AG04450 (cell line): ENCODE data around the gene ELAVL3. TPM values are rescaled to one million over a fixed set of nuclear protein-coding genes. Genes with fewer than 3 reads are reported as not detected.

Source experiments
- CTCF ChIA-PET: fragments of 300-600, 350-600 bp; formaldehyde crosslinking; extraction: SDS; loops from one replicate; lab custom pipeline; 2022; ENCODE audit warnings: antibody characterized with exemption, inconsistent platforms; lab: Charles Lee
- POLR2A ChIA-PET: fragments of 350-600 bp; formaldehyde crosslinking; extraction: SDS; loops from one replicate; lab custom pipeline; 2021; ENCODE audit warnings: antibody characterized with exemption, inconsistent platforms; lab: Yijun Ruan, JAX
- DNase-seq: peaks from one replicate; pipeline ENCODE4 v3.0.0-alpha.2; 2011; ENCODE audit warnings: low read depth, low spot score
- H3K27ac ChIP-seq: one replicate; pipeline ENCODE4 v1.5.1; 2012; ENCODE audit warnings: low read depth, low read length, control low read depth
- H3K27me3 ChIP-seq: one replicate; pipeline ENCODE4 v1.6.0; 2012; ENCODE audit warnings: low read length; ENCODE audit not compliant: control insufficient read depth, insufficient read depth
- H3K4me3 ChIP-seq: 2 replicates; pipeline ENCODE4 v1.5.1; 2011; ENCODE audit warnings: mild to moderate bottlenecking, low read depth, low read length, control low read depth
- H3K9me3 ChIP-seq: 2 replicates; pipeline ENCODE4 v1.5.1; 2012; ENCODE audit warnings: low read length; ENCODE audit not compliant: control insufficient read depth, insufficient read depth
- CTCF ChIP-seq: IDR thresholded peaks from 2 replicates; pipeline ENCODE4 v1.5.1; 2011; ENCODE audit warnings: low read depth, low read length, control low read depth, inconsistent platforms
- polyA plus RNA-seq: library from polyadenylated mRNA; depleted of rRNA; stranded (reverse); fragments of >200 nt; gene quantifications from 2 replicates; pipeline ENCODE4 v1.2.3, GENCODE V29; 2011

The ELAVL3 gene
- polyA plus RNA-seq, 1 experiment: not detected

DNA sequence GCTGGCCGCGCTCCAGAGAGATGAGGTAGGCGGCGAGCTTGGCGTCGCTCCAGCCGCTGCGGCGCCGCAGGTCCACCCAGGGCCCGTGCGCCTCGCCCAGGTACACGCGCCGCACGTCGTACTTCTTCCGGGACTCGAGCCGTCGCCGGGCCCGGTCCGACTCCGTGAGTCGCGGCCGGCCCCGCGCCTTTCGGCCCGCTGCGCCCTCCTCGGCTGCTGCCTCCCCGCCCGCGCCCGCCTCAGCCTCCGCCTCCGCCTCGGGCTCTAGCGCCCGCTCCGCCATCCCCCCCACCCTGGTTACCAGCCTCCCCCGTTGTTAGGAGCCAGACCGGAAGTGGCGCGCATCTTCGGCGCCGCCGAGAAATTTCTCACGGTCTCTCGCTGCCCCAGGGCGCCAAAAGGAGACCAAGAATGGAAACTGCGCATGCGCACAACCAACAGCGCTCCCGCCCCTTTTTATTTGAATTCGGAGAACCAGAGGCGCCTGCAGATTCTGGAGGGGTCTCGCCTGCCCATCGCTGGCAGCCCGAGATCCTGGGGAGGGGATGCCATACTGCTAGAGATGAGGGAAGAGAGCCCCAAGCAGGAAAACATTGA is 24.8 kb upstream of the ELAVL3 start, which contains the start of gene ZNF653:
ZNF653 (minus strand) TSS at position 336 of the 597 bp plus-strand sequence; CDS start at position 283, 53 bp downstream.
- H3K27ac ChIP-seq: peak within 1 kb of the TSS; percentile 25
- peak; percentile 87 for DNase-seq
- no peaks in the 10 kb centered on the region for H3K27me3 ChIP-seq
- H3K4me3 ChIP-seq: peak within 1 kb of the TSS; percentile 67
- no peak for TF ChIP-seq CTCF
- H3K9me3 ChIP-seq: peaks cover 3% of the 10 kb centered on the region; the same call in 1 of the 2 replicates
- POLR2A ChIA-PET: interaction anchor here (0.5 kb wide), 1 partner anchor 19 kb away, joined by 4 read pairs; no protein-coding TSS in a partner anchor
- CTCF ChIA-PET: no interaction called here

- H3K27ac ChIP-seq: peak overlapping the region; percentile 25
- ChIA-PET POLR2A (no interaction called here), CTCF (no interaction called here)
- H3K27me3 ChIP-seq: no peaks in the 10 kb centered on the region
- H3K4me3 ChIP-seq: peak overlapping the region; percentile 67
- peak; percentile 86 for DNase-seq
- TF ChIP-seq CTCF: no peak
- H3K9me3 ChIP-seq: peaks cover 3% of the 10 kb centered on the region; the same call in 1 of the 2 replicates
These were observed 24.2 kb upstream of the ELAVL3 start for GRCh38 chr19:11505032-11505503.

- peak overlapping the region; percentile 67 for H3K4me3 ChIP-seq
- H3K27ac ChIP-seq: peak overlapping the region; percentile 25
- no peaks in the 10 kb centered on the region for H3K27me3 ChIP-seq
- ChIA-PET POLR2A (no interaction called here), CTCF (interaction anchor here (0.6 kb wide), 1 partner anchor 59 kb away, joined by 6 read pairs; no protein-coding TSS in a partner anchor)
- TF ChIP-seq CTCF: no peak
- H3K9me3 ChIP-seq: peaks cover 3% of the 10 kb centered on the region; the same call in 1 of the 2 replicates
- no peak for DNase-seq
These were observed 23.7 kb upstream of the ELAVL3 start for GRCh38 chr19:11504502-11505031.

GRCh38 chr19:11499890-11500420 is 19.1 kb upstream of the ELAVL3 start:
- no peak for TF ChIP-seq CTCF
- H3K27ac ChIP-seq: no peak overlapping the region
- H3K4me3 ChIP-seq: no peak overlapping the region
- POLR2A ChIA-PET: no interaction called here
- CTCF ChIA-PET: no interaction called here
- H3K27me3 ChIP-seq: no peaks in the 10 kb centered on the region
- DNase-seq: no peak
- H3K9me3 ChIP-seq: no peaks in the 10 kb centered on the region; the same call in 1 of the 2 replicates
